K562 (cell line): ENCODE measurements around the gene KLRC4. TPM values are rescaled to one million over a fixed set of nuclear protein-coding genes. Genes with fewer than 3 reads are reported as not detected.

Experiments
- ATF1 ChIP-seq, 2 experiments: fragments of 450-650 bp in 1 of 2; IDR thresholded peaks; 2 replicates each; pipeline ENCODE4 v1.6.1; 2016; ENCODE audit warnings: missing compliant biosample characterization in 1 of 2, missing genetic modification characterization in 1 of 2
- ATF6 ChIP-seq: sonication (generic); formaldehyde crosslinking; IDR thresholded peaks from 2 replicates; pipeline ENCODE4 v1.4.0; 2020; ENCODE audit warnings: mild to moderate bottlenecking, missing genetic modification reagents
- E2F6 ChIP-seq, 2 experiments: IDR thresholded peaks; 2 replicates each; pipeline ENCODE4 v1.6.1; 2011; ENCODE audit warnings: borderline replicate concordance in 1 of 2, control low read depth in 1 of 2, low read depth in 1 of 2, low read length in 1 of 2, mild to moderate bottlenecking in 1 of 2, mixed read lengths in 1 of 2, moderate library complexity in 1 of 2; ENCODE audit not compliant: insufficient read depth in 1 of 2, insufficient read length in 1 of 2, poor library complexity in 1 of 2, severe bottlenecking in 1 of 2; ENCODE audit errors: extremely low read depth in 1 of 2
- ETV6 ChIP-seq, 3 experiments: fragments of 150-350 bp in 1 of 3; sonication (generic) in 1 of 3; formaldehyde crosslinking in 1 of 3; IDR thresholded peaks; 2 replicates each; pipeline versions ENCODE4 v1.6.1 to v1.8.0; 2014 to 2022; ENCODE audit warnings: borderline replicate concordance in 2 of 3, low read depth in 2 of 3, antibody characterized with exemption in 1 of 3, low read length in 1 of 3, mild to moderate bottlenecking in 1 of 3, missing genetic modification reagents in 1 of 3
- HDGF ChIP-seq: fragments of 450-650 bp; IDR thresholded peaks from 2 replicates; pipeline ENCODE4 v1.6.1; 2016
- HMBOX1 ChIP-seq: sonication (generic); IDR thresholded peaks from 2 replicates; pipeline ENCODE4 v1.6.1; 2016
- NFRKB ChIP-seq: fragments of 450-650 bp; IDR thresholded peaks from 2 replicates; pipeline ENCODE4 v1.6.1; 2016; ENCODE audit warnings: low read depth
- TAF1 ChIP-seq: IDR thresholded peaks from 2 replicates; pipeline ENCODE4 v1.6.1; 2011; ENCODE audit warnings: mild to moderate bottlenecking, low read length, moderate library complexity; ENCODE audit not compliant: insufficient read depth, control insufficient read depth, severe bottlenecking; ENCODE audit errors: extremely low read depth
- TEAD1 ChIP-seq, 2 experiments: fragments of 450-650 bp in 1 of 2; sonication (generic) in 1 of 2; formaldehyde crosslinking; IDR thresholded peaks; 2 replicates each; pipeline versions ENCODE4 v1.4.0 to v1.8.0; 2020 to 2022; ENCODE audit warnings: mild to moderate bottlenecking in 2 of 2, missing genetic modification reagents in 1 of 2
- ZBTB17 ChIP-seq: fragments of 450-650 bp; formaldehyde crosslinking; IDR thresholded peaks from 2 replicates; pipeline ENCODE4 v1.4.0; 2020; ENCODE audit warnings: mild to moderate bottlenecking
- ZBTB5 ChIP-seq: fragments of 450-650 bp; IDR thresholded peaks from 2 replicates; pipeline ENCODE4 v1.6.1; 2017; ENCODE audit warnings: antibody characterized with exemption
- ZNF511 ChIP-seq: sonication (generic); formaldehyde crosslinking; IDR thresholded peaks from 2 replicates; pipeline ENCODE4 v1.8.0; 2022; ENCODE audit warnings: mild to moderate bottlenecking, missing genetic modification reagents
- polyA plus RNA-seq, 8 experiments: library from polyadenylated mRNA; depleted of rRNA in 4 of 8; stranded (reverse) in 5 of 8; unstranded in 3 of 8; fragments of >200 nt; fragmentation: Nextera tagmentation in 2 of 8; fragmentation: Illumina TruSeq in 1 of 8; extraction: Ambion mirVana in 2 of 8; extraction: Trizol in 1 of 8; gene quantifications; 2 replicates each; pipeline versions ENCODE4 v1.2.1 to v1.2.3, GENCODE V29; 2011 to 2014; ENCODE audit warnings: inconsistent platforms in 1 of 8, missing spikeins in 1 of 8
- total RNA-seq, 7 experiments: library from RNA; depleted of rRNA in 6 of 7; stranded (reverse); fragments of >200 nt in 6 of 7; fragmentation: Illumina TruSeq in 2 of 7; extraction: Trizol in 2 of 7; gene quantifications; 2 replicates each; pipeline versions ENCODE4 v1.2.1 to v1.2.3, GENCODE V29; 2011 to 2021; ENCODE audit warnings: low replicate concordance in 1 of 7
- TF ChIP-seq, protein P1 (sequence below): fragments of 450-650 bp; IDR thresholded peaks from 2 replicates; pipeline ENCODE4 v1.6.1; 2016
- TF ChIP-seq, protein P2 (sequence below): sonication (generic); formaldehyde crosslinking; IDR thresholded peaks from 2 replicates; pipeline ENCODE4 v1.8.1; 2022; ENCODE audit warnings: missing genetic modification reagents

Gene KLRC4
- total and polyA plus RNA-seq, 9 of the 15 experiments (the other 6 are each of a cell fraction or from before 2014, with no cell fraction given) = 0.17 TPM; not detected in 8

- 0 out of 2 replicates have a peak, but pooled peaks have one; percentile 16 for TF ChIP-seq ZNF511
- TF ChIP-seq E2F6 (IDR thresholded peaks at IDR 0.05; ENCODE audit: borderline replicate concordance in 1 of 2, extremely low read depth in 1 of 2, insufficient read depth in 1 of 2, insufficient read length in 1 of 2, low read depth in 1 of 2, low read length in 1 of 2, poor library complexity in 1 of 2, severe bottlenecking in 1 of 2) = peak in 1 of 2 experiments; percentile 22
- TF ChIP-seq HMBOX1 = peak; percentile 69
- no peak for TF ChIP-seq ATF1 (CRISPR knock-in tag; IDR thresholded peaks at IDR 0.05)
- peak; percentile 45; the same call in 1 of the 2 replicates for TF ChIP-seq ATF1 (tag; IDR thresholded peaks at IDR 0.05)
- no peak for TF ChIP-seq ZBTB17 (CRISPR knock-in tag)
- peak; percentile 38 for TF ChIP-seq TAF1
- 0 out of 4 replicates have a peak, but pooled peaks of 1 of the 2 experiments have one; percentile 22 for TF ChIP-seq TEAD1 (CRISPR knock-in tag; IDR thresholded peaks at IDR 0.05)
- no peak for TF ChIP-seq ZBTB5
- TF ChIP-seq ATF6 (CRISPR knock-in tag) = no peak
- TF ChIP-seq, protein P1, sequence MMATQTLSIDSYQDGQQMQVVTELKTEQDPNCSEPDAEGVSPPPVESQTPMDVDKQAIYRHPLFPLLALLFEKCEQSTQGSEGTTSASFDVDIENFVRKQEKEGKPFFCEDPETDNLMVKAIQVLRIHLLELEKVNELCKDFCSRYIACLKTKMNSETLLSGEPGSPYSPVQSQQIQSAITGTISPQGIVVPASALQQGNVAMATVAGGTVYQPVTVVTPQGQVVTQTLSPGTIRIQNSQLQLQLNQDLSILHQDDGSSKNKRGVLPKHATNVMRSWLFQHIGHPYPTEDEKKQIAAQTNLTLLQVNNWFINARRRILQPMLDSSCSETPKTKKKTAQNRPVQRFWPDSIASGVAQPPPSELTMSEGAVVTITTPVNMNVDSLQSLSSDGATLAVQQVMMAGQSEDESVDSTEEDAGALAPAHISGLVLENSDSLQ = 0 out of 2 replicates have a peak, but pooled peaks have one; percentile 24
- TF ChIP-seq NFRKB = peak; percentile 53; the same call in 1 of the 2 replicates
- no peak for TF ChIP-seq ETV6 (IDR thresholded peaks at IDR 0.05; ENCODE audit: borderline replicate concordance in 1 of 2, low read depth in 2 of 2, low read length in 1 of 2)
- TF ChIP-seq ETV6 (CRISPR knock-in tag; IDR thresholded peaks at IDR 0.05; ENCODE audit: borderline replicate concordance) = no peak
- TF ChIP-seq HDGF = 0 out of 2 replicates have a peak, but pooled peaks have one; percentile 55
- TF ChIP-seq, protein P2, sequence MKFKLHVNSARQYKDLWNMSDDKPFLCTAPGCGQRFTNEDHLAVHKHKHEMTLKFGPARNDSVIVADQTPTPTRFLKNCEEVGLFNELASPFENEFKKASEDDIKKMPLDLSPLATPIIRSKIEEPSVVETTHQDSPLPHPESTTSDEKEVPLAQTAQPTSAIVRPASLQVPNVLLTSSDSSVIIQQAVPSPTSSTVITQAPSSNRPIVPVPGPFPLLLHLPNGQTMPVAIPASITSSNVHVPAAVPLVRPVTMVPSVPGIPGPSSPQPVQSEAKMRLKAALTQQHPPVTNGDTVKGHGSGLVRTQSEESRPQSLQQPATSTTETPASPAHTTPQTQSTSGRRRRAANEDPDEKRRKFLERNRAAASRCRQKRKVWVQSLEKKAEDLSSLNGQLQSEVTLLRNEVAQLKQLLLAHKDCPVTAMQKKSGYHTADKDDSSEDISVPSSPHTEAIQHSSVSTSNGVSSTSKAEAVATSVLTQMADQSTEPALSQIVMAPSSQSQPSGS (CRISPR knock-in tag) = no peak
These were observed 45.4 kb downstream of the KLRC4 start (continued) for GRCh38 chr12:10363914-10364814.
